OCI-LY7 (cell line): Measurements from ENCODE around the gene BMI1. TPM values are rescaled to one million over a fixed set of nuclear protein-coding genes. Genes with fewer than 3 reads are reported as not detected.

Experiments
- BruUV-seq: library from RNA; stranded (reverse); fragments of 400-500 nt; replicated peaks from 2 replicates; lab custom pipeline; 2021; lab: Mats Ljungman, UMichigan
- CTCF ChIA-PET: fragments of 300-600 bp; sonication (Branson Sonifier 250); formaldehyde crosslinking; loops from one replicate; lab custom pipeline; 2022; ENCODE audit warnings: antibody characterized with exemption; ENCODE audit not compliant: unreplicated experiment; lab: Charles Lee
- POLR2A ChIA-PET: fragments of 300-600 bp; sonication (Branson Sonifier 250); formaldehyde crosslinking; loops from one replicate; lab custom pipeline; 2022; ENCODE audit warnings: antibody characterized with exemption; lab: Charles Lee
- DNase-seq: peaks from one replicate; pipeline ENCODE4 v3.0.0-alpha.2; 2015; ENCODE audit warnings: low spot score
- H2AFZ ChIP-seq: fragments of 200-600 bp; sonication (generic), shearing (Covaris generic); 2 replicates; pipeline ENCODE4 v1.6.1; 2014; ENCODE audit warnings: mild to moderate bottlenecking, antibody characterized with exemption, low read length, moderate library complexity
- H3K27ac ChIP-seq: fragments of 200-600 bp; sonication (generic); 2 replicates; pipeline ENCODE4 v1.5.1; 2014; ENCODE audit warnings: mixed run types, low read depth, mild to moderate bottlenecking, moderate library complexity, low read length, inconsistent platforms; ENCODE audit not compliant: poor library complexity, severe bottlenecking
- H3K36me3 ChIP-seq: fragments of 200-600 bp; sonication (generic); 2 replicates; pipeline ENCODE4 v1.6.1; 2014; ENCODE audit warnings: mild to moderate bottlenecking, antibody characterized with exemption, low read length, moderate library complexity, mixed read lengths; ENCODE audit not compliant: insufficient read depth
- H3K4me1 ChIP-seq: fragments of 200-600 bp; sonication (generic); 2 replicates; pipeline ENCODE4 v1.5.1; 2014; ENCODE audit warnings: mild to moderate bottlenecking, low read length; ENCODE audit not compliant: insufficient read depth, poor library complexity, severe bottlenecking
- H3K4me2 ChIP-seq: fragments of 200-600 bp; sonication (generic); 2 replicates; pipeline ENCODE4 v1.6.1; 2014; ENCODE audit warnings: mild to moderate bottlenecking, low read length
- H3K4me3 ChIP-seq: fragments of 200-600 bp; sonication (generic); 2 replicates; pipeline ENCODE4 v1.5.1; 2014; ENCODE audit warnings: mild to moderate bottlenecking, low read depth, low read length; ENCODE audit not compliant: poor library complexity, severe bottlenecking
- H3K79me2 ChIP-seq: fragments of 200-600 bp; sonication (generic); 2 replicates; pipeline ENCODE4 v1.6.1; 2016; ENCODE audit warnings: low read depth, mild to moderate bottlenecking, low read length, moderate library complexity, mixed read lengths; ENCODE audit not compliant: insufficient read depth
- H3K9me2 ChIP-seq: fragments of 200-600 bp; sonication (generic); 2 replicates; pipeline ENCODE4 v1.6.1; 2016; ENCODE audit warnings: mild to moderate bottlenecking, low read length, mixed read lengths; ENCODE audit not compliant: insufficient read depth
- H3K9me3 ChIP-seq: fragments of 200-600 bp; sonication (generic); 2 replicates; pipeline ENCODE4 v1.6.1; 2014; ENCODE audit warnings: mild to moderate bottlenecking, mixed run types, low read length, mixed read lengths
- H4K20me1 ChIP-seq: fragments of 200-600 bp; sonication (generic); 2 replicates; pipeline ENCODE4 v1.6.1; 2014; ENCODE audit warnings: mild to moderate bottlenecking, antibody characterized with exemption, low read length, moderate library complexity, mixed read lengths; ENCODE audit not compliant: insufficient read depth
- EZH2phosphoT487 ChIP-seq: fragments of 200-600 bp; sonication (generic); IDR thresholded peaks from 2 replicates; pipeline ENCODE4 v1.6.1; 2018; ENCODE audit warnings: low read depth, borderline replicate concordance, mild to moderate bottlenecking, mixed run types, antibody characterized with exemption, low read length, moderate library complexity, mixed read lengths
- intact Hi-C: fragments of 100-400 bp; cut with micrococcal nuclease; formaldehyde crosslinking; loops from one replicate; pipeline ENCODE4 v1.10.0; 2022; ENCODE audit not compliant: unreplicated experiment
- total RNA-seq, 2 experiments: library from RNA; depleted of rRNA in 1 of 2; stranded (reverse); fragments of >200 nt in 1 of 2; shearing (Covaris generic) in 1 of 2; gene quantifications; 2 replicates each; pipeline ENCODE4 v1.2.3, GENCODE V29; 2014 to 2022
- TF ChIP-seq, protein P1 (sequence below): fragments of 200-600 bp; sonication (generic); conservative IDR thresholded peaks from 2 replicates; pipeline ENCODE4 v1.5.1; 2014; ENCODE audit warnings: mild to moderate bottlenecking, antibody characterized with exemption, low read length, moderate library complexity, mixed read lengths

BMI1 gene
- total RNA-seq, 2 experiments from 2014 or later = 7.4 to 17.8 TPM

DNA sequence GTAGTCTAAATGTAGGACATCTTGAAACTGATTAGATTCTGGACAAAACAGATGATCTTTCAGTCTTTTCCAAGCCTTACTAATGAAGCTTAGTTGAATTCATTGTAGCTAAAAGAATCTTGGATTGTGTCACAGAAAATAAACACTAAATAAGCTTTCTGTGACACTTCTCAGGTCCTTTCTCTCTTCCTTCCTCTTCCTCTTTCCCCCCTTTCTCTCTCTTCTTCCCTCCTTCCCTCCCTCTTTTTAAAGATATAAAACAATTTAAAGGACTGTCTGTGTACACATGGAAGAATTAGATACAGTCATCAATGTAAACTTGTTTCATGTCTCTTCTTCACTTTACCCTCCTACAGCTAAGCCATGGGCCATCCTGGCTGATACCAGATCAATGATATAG, 10.0 kb upstream of the BMI1 start:
- H4K20me1 ChIP-seq = no peaks in the 10 kb centered on the region
- no peak overlapping the region for H3K27ac ChIP-seq
- H3K79me2 ChIP-seq = no peaks in the 10 kb centered on the region
- DNase-seq = no peak
- H3K36me3 ChIP-seq = no peaks in the 10 kb centered on the region
- no peak overlapping the region for H3K4me3 ChIP-seq
- no peak overlapping the region for H3K4me2 ChIP-seq
- no TSS peak for BruUV-seq
- POLR2A ChIA-PET = interaction anchor here (0.7 kb wide), 1 partner anchor 437 kb away, joined by 3 read pairs; no protein-coding TSS in a partner anchor
- CTCF ChIA-PET = no interaction called here
- H3K9me3 ChIP-seq = no peaks in the 10 kb centered on the region
- peaks cover 6% of the 10 kb centered on the region for H3K4me1 ChIP-seq
- H3K9me2 ChIP-seq = no peaks in the 10 kb centered on the region
- TF ChIP-seq, protein P1, sequence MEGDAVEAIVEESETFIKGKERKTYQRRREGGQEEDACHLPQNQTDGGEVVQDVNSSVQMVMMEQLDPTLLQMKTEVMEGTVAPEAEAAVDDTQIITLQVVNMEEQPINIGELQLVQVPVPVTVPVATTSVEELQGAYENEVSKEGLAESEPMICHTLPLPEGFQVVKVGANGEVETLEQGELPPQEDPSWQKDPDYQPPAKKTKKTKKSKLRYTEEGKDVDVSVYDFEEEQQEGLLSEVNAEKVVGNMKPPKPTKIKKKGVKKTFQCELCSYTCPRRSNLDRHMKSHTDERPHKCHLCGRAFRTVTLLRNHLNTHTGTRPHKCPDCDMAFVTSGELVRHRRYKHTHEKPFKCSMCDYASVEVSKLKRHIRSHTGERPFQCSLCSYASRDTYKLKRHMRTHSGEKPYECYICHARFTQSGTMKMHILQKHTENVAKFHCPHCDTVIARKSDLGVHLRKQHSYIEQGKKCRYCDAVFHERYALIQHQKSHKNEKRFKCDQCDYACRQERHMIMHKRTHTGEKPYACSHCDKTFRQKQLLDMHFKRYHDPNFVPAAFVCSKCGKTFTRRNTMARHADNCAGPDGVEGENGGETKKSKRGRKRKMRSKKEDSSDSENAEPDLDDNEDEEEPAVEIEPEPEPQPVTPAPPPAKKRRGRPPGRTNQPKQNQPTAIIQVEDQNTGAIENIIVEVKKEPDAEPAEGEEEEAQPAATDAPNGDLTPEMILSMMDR = no peak
- TF ChIP-seq EZH2phosphoT487 = no peak
- intact Hi-C loops = loop anchor here (10.0 kb wide), 1 partner anchor 294 kb away; no protein-coding TSS in a partner anchor
- H2AFZ ChIP-seq = no peak overlapping the region

DNA sequence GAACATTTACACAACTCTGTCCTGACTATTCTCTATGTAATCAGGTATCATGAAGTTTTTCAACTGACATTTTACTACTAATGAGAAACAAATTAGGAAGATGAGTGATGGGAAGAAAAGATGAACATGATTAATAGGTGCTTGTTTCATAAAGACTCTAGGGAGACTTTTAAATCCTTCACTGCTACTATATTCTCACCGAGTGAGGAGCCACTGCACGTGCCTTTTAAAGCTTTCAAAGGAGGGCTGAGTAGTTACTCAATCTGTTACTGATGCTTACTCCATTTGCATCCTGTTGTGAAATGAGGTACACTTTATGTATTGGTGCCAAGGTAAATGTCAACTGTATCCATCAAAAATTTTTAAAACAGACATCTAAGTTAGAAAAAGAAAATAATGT, 6.0 kb upstream of the BMI1 start:
- no peak for DNase-seq
- H3K4me3 ChIP-seq = no peak overlapping the region
- no peaks in the 10 kb centered on the region for H3K36me3 ChIP-seq
- peaks cover 22% of the 10 kb centered on the region; the same call in 1 of the 2 replicates for H4K20me1 ChIP-seq
- no peak overlapping the region for H3K4me2 ChIP-seq
- H3K79me2 ChIP-seq = 0 out of 2 replicates have a peak, but pooled peaks cover 11% of the 10 kb centered on the region
- BruUV-seq = no TSS peak
- POLR2A ChIA-PET = interaction anchor here (1.3 to 2.6 kb wide), 2 partner anchors 55 to 85 kb away, joined by 5 to 11 read pairs; no protein-coding TSS in a partner anchor
- H3K27ac ChIP-seq = no peak overlapping the region
- H3K9me2 ChIP-seq = no peaks in the 10 kb centered on the region
- peaks cover 24% of the 10 kb centered on the region for H3K4me1 ChIP-seq
- H2AFZ ChIP-seq = no peak overlapping the region
- TF ChIP-seq, protein P1 = no peak
- TF ChIP-seq EZH2phosphoT487 = no peak
- intact Hi-C loops = loop anchor here (5.0 to 10.0 kb wide), 2 partner anchors 290 to 397 kb away; partner anchors contain the start of gene PIP4K2A
- no peaks in the 10 kb centered on the region for H3K9me3 ChIP-seq
- CTCF ChIA-PET = no interaction called here
